ENCODE data around the gene LTB4R2.

The LTB4R2 gene

GRCh38 chr14:24309538-24310264, at the start of gene LTB4R2:
Gene LTB4R2 (plus strand): TSS chr14:24310140. CDS start chr14:24310665, 525 bp downstream.
- DNase-seq (ENCODE audit: low spot score): no peak

GRCh38 chr14:24260780-24261157, 49.2 kb upstream of the LTB4R2 start:
- DNase-seq (ENCODE audit: low spot score): no peak

- DNase-seq (ENCODE audit: low spot score): no peak
Observed at GRCh38 chr14:24261256-24261968, 48.5 kb upstream of the LTB4R2 start.

- DNase-seq (ENCODE audit: low spot score): no peak
Observed at GRCh38 chr14:24261969-24262327, 48.0 kb upstream of the LTB4R2 start.

GRCh38 chr14:24262821-24263733, 46.9 kb upstream of the LTB4R2 start, which contains the start of gene TGM1:
Gene TGM1 (minus strand): TSS chr14:24263177. CDS start chr14:24262352, 825 bp downstream.
- no peak for DNase-seq (ENCODE audit: low spot score)

- DNase-seq (ENCODE audit: low spot score): no peak
Observed at GRCh38 chr14:24263848-24264247, 46.1 kb upstream of the LTB4R2 start.

- DNase-seq (ENCODE audit: low spot score): no peak
Observed at GRCh38 chr14:24264298-24264697, 45.6 kb upstream of the LTB4R2 start.

GRCh38 chr14:24266344-24267244, 43.3 kb upstream of the LTB4R2 start:
- no peak for DNase-seq (ENCODE audit: low spot score)

GRCh38 chr14:24267516-24267915, 42.4 kb upstream of the LTB4R2 start:
- no peak for DNase-seq (ENCODE audit: low spot score)

GRCh38 chr14:24268225-24268624, 41.7 kb upstream of the LTB4R2 start:
- DNase-seq (ENCODE audit: low spot score): no peak

GRCh38 chr14:24269368-24269767, 40.6 kb upstream of the LTB4R2 start:
- no peak for DNase-seq (ENCODE audit: low spot score)

GRCh38 chr14:24269910-24270536, 39.9 kb upstream of the LTB4R2 start:
- DNase-seq (ENCODE audit: low spot score): no peak

GRCh38 chr14:24270537-24271133, 39.3 kb upstream of the LTB4R2 start:
- DNase-seq (ENCODE audit: low spot score): no peak

GRCh38 chr14:24271134-24271833, 38.7 kb upstream of the LTB4R2 start, which contains the start of gene RABGGTA:
Gene RABGGTA (minus strand): TSS chr14:24271597. CDS start chr14:24271115, 482 bp downstream.
- DNase-seq (ENCODE audit: low spot score): peak; percentile 91

- DNase-seq (ENCODE audit: low spot score): no peak
Observed at GRCh38 chr14:24271834-24272263, 38.1 kb upstream of the LTB4R2 start.

- no peak for DNase-seq (ENCODE audit: low spot score)
Observed at GRCh38 chr14:24272467-24272866, 37.5 kb upstream of the LTB4R2 start.

- DNase-seq (ENCODE audit: low spot score): no peak
Observed at GRCh38 chr14:24273422-24273998, 36.4 kb upstream of the LTB4R2 start.

- DNase-seq (ENCODE audit: low spot score): peak; percentile 91
Observed at GRCh38 chr14:24274101-24274543, 35.8 kb upstream of the LTB4R2 start.

GRCh38 chr14:24277071-24277470, 32.9 kb upstream of the LTB4R2 start:
- DNase-seq (ENCODE audit: low spot score): no peak
